Measurements from ENCODE around the gene EIF5A.

EIF5A gene

GRCh38 chr17:7285679-7286078 lies 21.7 kb upstream of the EIF5A start:
- no peak for DNase-seq

- DNase-seq: no peak
Observed at GRCh38 chr17:7289256-7290032, 18.0 kb upstream of the EIF5A start.

- DNase-seq: no peak
Observed at GRCh38 chr17:7290166-7290565, 17.3 kb upstream of the EIF5A start.

- no peak for DNase-seq
Observed at GRCh38 chr17:7290685-7291084, 16.7 kb upstream of the EIF5A start.

- no peak for DNase-seq
Observed at GRCh38 chr17:7292194-7292593, 15.2 kb upstream of the EIF5A start.

GRCh38 chr17:7292729-7293128 lies 14.7 kb upstream of the EIF5A start:
- no peak for DNase-seq

- DNase-seq: no peak
Observed at GRCh38 chr17:7293159-7293558, 14.3 kb upstream of the EIF5A start.

GRCh38 chr17:7293816-7294613 lies 13.4 kb upstream of the EIF5A start:
- peak in 1 of 5 donors; percentile 20 for DNase-seq

- DNase-seq: peak; percentile 58 to 90 (median 68)
Observed at GRCh38 chr17:7294614-7295153, 12.7 kb upstream of the EIF5A start, which contains the start of gene YBX2. Gene YBX2, minus strand, starts transcription at chr17:7294639. Its CDS starts 139 bp downstream, at chr17:7294500.

- no peak for DNase-seq
Observed at GRCh38 chr17:7295230-7296180, 11.9 kb upstream of the EIF5A start.

- peak; percentile 49 to 69 (median 50) for DNase-seq
Observed at GRCh38 chr17:7296189-7296861, 11.1 kb upstream of the EIF5A start.

- no peak for DNase-seq
Observed at GRCh38 chr17:7304179-7304578, 3.2 kb upstream of the EIF5A start.

GRCh38 chr17:7307686-7308624 lies 527 bp downstream of the EIF5A start:
- peak; percentile 38 to 67 (median 53) for DNase-seq

- peak; percentile 82 to 88 (median 87) for DNase-seq
Observed at GRCh38 chr17:7308625-7309433, 1.4 kb downstream of the EIF5A start.

- no peak for DNase-seq
Observed at GRCh38 chr17:7309628-7310027, 2.2 kb downstream of the EIF5A start.

GRCh38 chr17:7311110-7311705 lies 3.8 kb downstream of the EIF5A start:
- no peak for DNase-seq

GRCh38 chr17:7312432-7313087 lies 5.1 kb downstream of the EIF5A start:
- no peak for DNase-seq

GRCh38 chr17:7313088-7313889 lies 5.9 kb downstream of the EIF5A start:
- DNase-seq: no peak
